Kidney (tissue), 14 donors: ENCODE results near the gene SEC63. TPM values are rescaled to one million over a fixed set of nuclear protein-coding genes. Genes with fewer than 3 reads are reported as not detected.

ENCODE experiments used
- DNase-seq, 5 donors: peaks; one replicate each; pipeline ENCODE4 v3.0.0-alpha.2; 2013 to 2020
- FAIRE-seq: peaks from 2 replicates; lab custom pipeline; 2012; peaks lifted over from hg19 to GRCh38; lab: Jason Lieb, UNC
- H3K27ac ChIP-seq, 2 donors: one replicate each; pipeline ENCODE4 v1.7.0; 2013; ENCODE audit warnings: low read depth in 2 of 2, low read length in 2 of 2, inconsistent platforms in 1 of 2
- H3K27me3 ChIP-seq: one replicate; pipeline ENCODE4 v1.7.1; 2013; ENCODE audit warnings: low read length, inconsistent platforms; ENCODE audit not compliant: control insufficient read depth, insufficient read depth
- H3K36me3 ChIP-seq, 3 donors: one replicate each; pipeline versions ENCODE4 v1.7.0 to v1.7.1; 2013; ENCODE audit warnings: low read length in 3 of 3, control low read depth in 1 of 3, inconsistent platforms in 1 of 3; ENCODE audit not compliant: insufficient read depth in 3 of 3, control insufficient read depth in 2 of 3
- H3K4me1 ChIP-seq, 3 donors: one replicate each; pipeline versions ENCODE4 v1.7.0 to v1.7.1; 2013; ENCODE audit warnings: low read length in 3 of 3, inconsistent platforms in 1 of 3, low read depth in 1 of 3; ENCODE audit not compliant: control insufficient read depth in 2 of 3, insufficient read depth in 2 of 3
- H3K4me3 ChIP-seq, 3 donors: one replicate each; pipeline versions ENCODE4 v1.7.0 to v1.8.1; 2013; ENCODE audit warnings: low read length in 3 of 3, control low read depth in 1 of 3, inconsistent platforms in 1 of 3
- H3K9ac ChIP-seq, 3 donors: one replicate each; pipeline versions ENCODE4 v1.7.0 to v1.7.1; 2013; ENCODE audit warnings: low read length in 3 of 3, control low read depth in 1 of 3, inconsistent platforms in 1 of 3
- H3K9me3 ChIP-seq, 3 donors: one replicate each; pipeline versions ENCODE4 v1.7.0 to v1.7.1; 2013; ENCODE audit warnings: low read length in 3 of 3, control low read depth in 1 of 3, inconsistent platforms in 1 of 3; ENCODE audit not compliant: control insufficient read depth in 2 of 3, insufficient read depth in 1 of 3
- CTCF ChIP-seq: IDR thresholded peaks from 3 replicates; pipeline ENCODE4 v1.5.1; 2012; ENCODE audit warnings: mild to moderate bottlenecking, moderate library complexity, borderline replicate concordance; ENCODE audit not compliant: insufficient read depth; ENCODE audit errors: extremely low read depth
- intact Hi-C: fragments of 100-400 bp; cut with DNase I; formaldehyde crosslinking; loops from one replicate; pipeline ENCODE4 v1.11.1; 2022
- polyA plus RNA-seq: library from polyadenylated mRNA; stranded (reverse); fragments of 350-450 nt; fragmentation: Illumina TruSeq; extraction: RNeasy Lipid Tissue Mini Kit (QIAGEN cat#74804); gene quantifications from one replicate; pipeline ENCODE4 v1.2.3, GENCODE V29; 2014; ENCODE audit warnings: low read depth, low replicate concordance; ENCODE audit not compliant: insufficient read depth
- total RNA-seq: library from RNA; stranded (reverse); fragmentation: NEBNext Ultra II Directional; extraction: Animal tissue kit (Norgen Biotek cat#: 25700); gene quantifications from one replicate; pipeline ENCODE4 v1.2.1, GENCODE V29; 2021
- donor health status: control.
- donor health status: control.
- donor health status: control.
- donor health status: control.
- donor health status: control.
- donor health status: DM: yes; HTN: yes; CAD: no.
- donor health status: Normal renal cell carcinoma (clear cell type).

The SEC63 gene
- total and polyA plus RNA-seq, 2 donors from 2014 or later: 31.4 to 88.8 TPM

DNA sequence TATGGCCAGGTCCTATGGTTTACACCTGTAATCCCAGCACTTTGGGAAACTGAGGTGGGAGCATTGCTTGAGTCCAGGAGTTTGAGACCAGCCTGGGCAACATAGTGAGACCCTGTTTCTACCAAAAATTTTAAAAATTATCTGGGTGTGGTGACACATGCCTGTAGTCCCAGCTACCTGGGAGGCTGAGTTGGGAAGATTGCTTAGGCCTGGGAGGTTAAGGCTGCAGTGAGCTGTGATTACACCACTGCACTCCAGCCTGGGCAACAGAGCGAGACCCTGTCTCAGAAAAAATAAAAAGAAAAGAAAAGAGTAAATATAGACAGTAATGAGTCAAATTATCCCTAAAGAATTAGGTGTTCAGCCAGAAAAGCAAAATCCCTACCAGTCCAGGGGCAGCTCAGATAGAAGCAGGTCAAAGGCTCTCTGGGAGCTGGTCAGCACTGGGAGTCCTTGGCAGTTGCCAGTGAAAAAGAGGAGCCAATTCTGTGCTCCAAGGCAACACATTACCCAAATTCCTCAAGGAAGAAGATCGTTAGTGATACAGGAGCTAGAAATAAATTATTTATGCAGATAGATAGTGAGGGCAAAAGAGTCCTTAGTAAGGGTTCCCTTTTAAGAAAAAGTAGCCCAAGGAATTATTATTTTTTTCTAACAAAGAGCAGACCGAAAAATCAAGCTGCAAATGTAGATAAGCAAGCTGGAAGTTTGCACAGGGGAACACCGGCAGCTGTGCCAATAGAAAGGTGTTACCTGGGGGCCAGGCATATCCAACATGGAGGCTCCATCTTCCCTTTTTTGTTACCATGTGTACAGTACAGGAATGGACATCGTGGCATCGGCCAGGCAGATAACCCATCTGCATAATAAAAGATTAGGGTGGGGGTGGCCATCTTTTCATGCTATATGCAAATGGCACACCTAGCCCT, 31.4 kb upstream of the SEC63 start:
- intact Hi-C loops: no loop called here
- no peak overlapping the region for H3K27ac ChIP-seq
- no peak for DNase-seq
- no peaks in the 10 kb centered on the region for H3K4me1 ChIP-seq
- H3K9me3 ChIP-seq: no peaks in the 10 kb centered on the region
- no peaks in the 10 kb centered on the region for H3K36me3 ChIP-seq
- H3K4me3 ChIP-seq: no peak overlapping the region
- no peak for TF ChIP-seq CTCF
- no peak overlapping the region for H3K9ac ChIP-seq
- no peaks in the 10 kb centered on the region for H3K27me3 ChIP-seq
- no peak for FAIRE-seq

DNA sequence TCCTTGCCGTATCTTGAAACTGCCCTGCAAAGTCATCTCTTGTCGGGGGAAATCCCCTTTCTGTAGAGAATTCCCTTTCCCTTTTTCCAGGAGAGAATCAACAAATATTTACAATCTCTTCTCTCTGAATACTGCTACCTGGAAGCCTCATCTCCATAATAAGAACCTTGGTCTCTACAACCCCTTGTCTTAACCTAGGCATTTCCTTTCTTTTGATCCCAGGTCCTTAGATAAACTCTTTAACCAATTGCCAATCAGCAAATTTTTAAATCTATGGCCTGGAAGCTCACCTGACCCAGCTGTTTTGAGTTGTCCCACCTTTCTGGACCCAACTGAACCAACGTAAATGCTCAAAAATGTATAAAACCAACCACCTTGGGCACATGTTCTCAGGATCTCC, 30.6 kb upstream of the SEC63 start:
- no peaks in the 10 kb centered on the region for H3K36me3 ChIP-seq
- no peaks in the 10 kb centered on the region for H3K4me1 ChIP-seq
- H3K9ac ChIP-seq: no peak overlapping the region
- no peaks in the 10 kb centered on the region for H3K9me3 ChIP-seq
- H3K4me3 ChIP-seq: no peak overlapping the region
- intact Hi-C loops: no loop called here
- TF ChIP-seq CTCF: no peak
- no peak for FAIRE-seq
- no peak overlapping the region for H3K27ac ChIP-seq
- no peak for DNase-seq
- no peaks in the 10 kb centered on the region for H3K27me3 ChIP-seq

DNA sequence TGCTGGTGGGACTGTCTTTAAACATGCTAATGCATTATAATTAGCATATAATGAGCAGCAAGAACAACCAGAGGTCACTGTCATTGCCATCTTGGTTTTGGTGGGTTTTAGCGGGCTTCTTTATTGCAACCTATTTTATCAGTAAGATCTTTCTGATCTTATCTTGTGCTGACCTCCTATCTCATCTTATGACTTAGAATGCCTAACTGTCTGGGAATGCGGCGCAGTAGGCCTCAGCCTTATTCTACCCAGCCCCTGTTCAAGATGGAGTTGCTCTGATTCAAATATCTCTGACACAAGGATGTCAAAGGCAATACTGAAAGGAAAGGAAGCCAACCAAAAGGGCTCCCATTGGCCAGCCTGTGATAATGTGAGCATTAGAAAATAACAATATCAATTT, 29.8 kb upstream of the SEC63 start:
- Histone ChIP-seq H3K4me1 (no peaks in the 10 kb centered on the region), H3K9ac (no peak overlapping the region), H3K36me3 (no peaks in the 10 kb centered on the region), H3K27ac (no peak overlapping the region), H3K4me3 (no peak overlapping the region), H3K9me3 (no peaks in the 10 kb centered on the region), H3K27me3 (no peaks in the 10 kb centered on the region)
- intact Hi-C loops: no loop called here
- TF ChIP-seq CTCF: no peak
- no peak for FAIRE-seq
- no peak for DNase-seq
